GM12878 (cell line): ENCODE measurements around the gene AGRN. TPM values are rescaled to one million over a fixed set of nuclear protein-coding genes. Genes with fewer than 3 reads are reported as not detected.

Source experiments
- ATAC-seq: fragments of 200-7000 bp; cut with Tn5 transposase; 3 replicates; pipeline ENCODE4 v1.9.1; 2020; ENCODE audit warnings: mild to moderate bottlenecking, moderate library complexity
- BruUV-seq: library from RNA; stranded (reverse); fragments of 400-500 nt; replicated peaks from 2 replicates; lab custom pipeline; 2021; lab: Mats Ljungman, UMichigan
- CTCF ChIA-PET: fragments of 300-600 bp; sonication (Branson Sonifier 250); formaldehyde crosslinking; extraction: SDS; loops from one replicate; lab custom pipeline; 2021; ENCODE audit warnings: inconsistent platforms; lab: Yijun Ruan, JAX
- POLR2A ChIA-PET: fragments of 350-600 bp; formaldehyde crosslinking; extraction: SDS; loops from one replicate; lab custom pipeline; 2021; ENCODE audit warnings: inconsistent platforms; lab: Charles Lee
- RAD21 ChIA-PET: fragments of 300-600 bp; sonication (Branson Sonifier 250); formaldehyde crosslinking; loops from one replicate; lab custom pipeline; 2023; ENCODE audit warnings: antibody characterized with exemption; ENCODE audit not compliant: unreplicated experiment; lab: Charles Lee
- SMC1A ChIA-PET: fragments of 300-600 bp; sonication (Branson Sonifier 250); formaldehyde crosslinking; loops from one replicate; lab custom pipeline; 2023; ENCODE audit not compliant: unreplicated experiment, uncharacterized antibody; lab: Charles Lee
- DNase-seq: peaks from one replicate; pipeline ENCODE4 v3.0.0-alpha.2; 2011; ENCODE audit warnings: low read depth, low spot score
- FAIRE-seq: peaks from 3 replicates; lab custom pipeline; 2011; peaks lifted over from hg19 to GRCh38; lab: Jason Lieb, UNC
- H2AFZ ChIP-seq: 2 replicates; pipeline ENCODE4 v1.6.0; 2011; ENCODE audit warnings: low read depth, low read length, control low read depth; ENCODE audit not compliant: control insufficient read depth
- H3K27ac ChIP-seq: 2 replicates; pipeline ENCODE4 v1.5.1; 2011; ENCODE audit warnings: control low read depth; ENCODE audit not compliant: control insufficient read depth, insufficient read depth
- H3K27me3 ChIP-seq, 2 experiments: replicated peaks in 1 of 2; 2 replicates each; pipeline versions ENCODE4 v1.6.0 to v1.6.1; 2011; ENCODE audit warnings: low read length in 1 of 2; ENCODE audit not compliant: control insufficient read depth in 2 of 2, insufficient read depth in 2 of 2
- H3K36me3 ChIP-seq, 2 experiments: 2 replicates each; pipeline ENCODE4 v1.5.1; 2011; ENCODE audit warnings: low read length in 1 of 2; ENCODE audit not compliant: control insufficient read depth in 2 of 2, insufficient read depth in 2 of 2
- H3K4me1 ChIP-seq: 2 replicates; pipeline ENCODE4 v1.6.1; 2011; ENCODE audit warnings: mild to moderate bottlenecking, low read length, moderate library complexity, mixed read lengths; ENCODE audit not compliant: control insufficient read depth, insufficient read depth
- H3K4me2 ChIP-seq: 2 replicates; pipeline ENCODE4 v1.6.0; 2011; ENCODE audit warnings: control low read depth; ENCODE audit not compliant: control insufficient read depth, insufficient read depth
- H3K4me3 ChIP-seq: fragments of 200-600 bp; sonication (generic); 2 replicates; pipeline ENCODE4 v1.5.1; 2016
- H3K79me2 ChIP-seq: 2 replicates; pipeline ENCODE4 v1.6.0; 2011; ENCODE audit warnings: low read length; ENCODE audit not compliant: control insufficient read depth, insufficient read depth
- H3K9ac ChIP-seq: 2 replicates; pipeline ENCODE4 v1.8.0; 2011; ENCODE audit warnings: low read length, control low read depth, mixed read lengths; ENCODE audit not compliant: control insufficient read depth, insufficient read depth
- H3K9me3 ChIP-seq: replicated peaks from 3 replicates; pipeline ENCODE4 v1.5.1; 2011; ENCODE audit warnings: mild to moderate bottlenecking, low read length; ENCODE audit not compliant: control insufficient read depth, insufficient read depth
- H4K20me1 ChIP-seq: 2 replicates; pipeline ENCODE4 v1.6.0; 2011; ENCODE audit not compliant: control insufficient read depth, insufficient read depth
- ATF3 ChIP-seq: IDR thresholded peaks from 2 replicates; pipeline ENCODE4 v1.6.1; 2011; ENCODE audit warnings: low read depth, mild to moderate bottlenecking, low read length, moderate library complexity, borderline replicate concordance; ENCODE audit errors: extremely low read depth
- BRCA1 ChIP-seq: IDR thresholded peaks from 2 replicates; pipeline ENCODE4 v1.6.1; 2011; ENCODE audit warnings: low read depth, low read length, improper control_type of control experiment
- CUX1 ChIP-seq: IDR thresholded peaks from 2 replicates; pipeline ENCODE4 v1.6.1; 2012; ENCODE audit warnings: improper control_type of control experiment, low read depth, low read length; ENCODE audit not compliant: insufficient replicate concordance
- GATAD2B ChIP-seq: fragments of 450-650 bp; conservative IDR thresholded peaks from 2 replicates; pipeline ENCODE4 v1.6.1; 2017; ENCODE audit warnings: low read depth, mild to moderate bottlenecking, moderate library complexity
- MEF2B ChIP-seq: fragments of 450-650 bp; IDR thresholded peaks from 2 replicates; pipeline ENCODE4 v1.6.1; 2018; ENCODE audit warnings: mild to moderate bottlenecking, moderate library complexity; ENCODE audit not compliant: partially characterized antibody, poor library complexity, severe bottlenecking
- PAX8 ChIP-seq: fragments of 450-650 bp; IDR thresholded peaks from 2 replicates; pipeline ENCODE4 v1.6.1; 2017; ENCODE audit warnings: mild to moderate bottlenecking, moderate library complexity
- PKNOX1 ChIP-seq: fragments of 450-650 bp; IDR thresholded peaks from 2 replicates; pipeline ENCODE4 v1.6.1; 2016; ENCODE audit warnings: mild to moderate bottlenecking
- RELA ChIP-seq: fragments of 450-650 bp; IDR thresholded peaks from 2 replicates; pipeline ENCODE4 v1.8.0; 2014; ENCODE audit warnings: borderline replicate concordance; ENCODE audit not compliant: partially characterized antibody
- SREBF1 ChIP-seq: IDR thresholded peaks from 2 replicates; pipeline ENCODE4 v1.6.1; 2012; ENCODE audit warnings: mild to moderate bottlenecking, low read length
- SREBF2 ChIP-seq: IDR thresholded peaks from 2 replicates; pipeline ENCODE4 v1.6.1; 2012; ENCODE audit warnings: mild to moderate bottlenecking, low read length
- TARDBP ChIP-seq: IDR thresholded peaks from 2 replicates; pipeline ENCODE4 v1.6.1; 2016; ENCODE audit warnings: borderline replicate concordance
- TCF3 ChIP-seq: IDR thresholded peaks from 2 replicates; pipeline ENCODE4 v1.6.1; 2012; ENCODE audit warnings: low read depth, mild to moderate bottlenecking, low read length, borderline replicate concordance; ENCODE audit not compliant: insufficient read depth
- ZBTB33 ChIP-seq: fragments of 450-650 bp; IDR thresholded peaks from 2 replicates; pipeline ENCODE4 v1.6.1; 2017; ENCODE audit warnings: mild to moderate bottlenecking
- ZNF217 ChIP-seq: fragments of 450-650 bp; IDR thresholded peaks from 2 replicates; pipeline ENCODE4 v1.6.1; 2017; ENCODE audit warnings: antibody characterized with exemption, mild to moderate bottlenecking
- ZNF384 ChIP-seq: IDR thresholded peaks from 2 replicates; pipeline ENCODE4 v1.6.1; 2012; ENCODE audit warnings: low read depth, mild to moderate bottlenecking, low read length, improper control_type of control experiment, borderline replicate concordance
- ZSCAN29 ChIP-seq: fragments of 450-650 bp; IDR thresholded peaks from 2 replicates; pipeline ENCODE4 v1.6.1; 2017; ENCODE audit warnings: mild to moderate bottlenecking, moderate library complexity
- WGBS: methylation state at CpG from one replicate; pipeline ENCODE4 v1.1.6; 2016; ENCODE audit warnings: low lambda C conversion rate; ENCODE audit not compliant: insufficient replicate concordance, insufficient coverage; ENCODE audit errors: missing lambda C conversion rate; 5-methylcytosine and 5-hydroxymethylcytosine counted together
- in situ Hi-C: fragments of 300-500 bp; cut with MboI; formaldehyde crosslinking; loops from 9 replicates; pipeline ENCODE4 v1.14.3; 2018; ENCODE audit warnings: mixed read lengths
- intact Hi-C: fragments of 100-400 bp; cut with micrococcal nuclease; formaldehyde crosslinking; loops from one replicate; pipeline ENCODE4 v1.14.2; 2022; ENCODE audit not compliant: unreplicated experiment
- polyA plus RNA-seq, 11 experiments: library from polyadenylated mRNA; depleted of rRNA in 4 of 11; unstranded in 6 of 11; stranded (reverse) in 5 of 11; fragments of >200 nt; fragmentation: Nextera tagmentation in 4 of 11; fragmentation: Illumina TruSeq in 1 of 11; extraction: Ambion mirVana in 4 of 11; extraction: Trizol in 1 of 11; gene quantifications; 1 replicate in 1 of 11; 2 replicates in 10 of 11; pipeline versions ENCODE4 v1.2.1 to v1.2.3, GENCODE V29; 2011 to 2016; ENCODE audit warnings: inconsistent platforms in 2 of 11, missing spikeins in 2 of 11, low read depth in 1 of 11
- total RNA-seq, 4 experiments: library from RNA; depleted of rRNA in 3 of 4; stranded (reverse); fragments of >200 nt in 3 of 4; fragmentation: Illumina TruSeq in 1 of 4; extraction: Trizol in 1 of 4; gene quantifications; 2 replicates each; pipeline versions ENCODE4 v1.2.1 to v1.2.3, GENCODE V29; 2013 to 2021

Gene AGRN
- total and polyA plus RNA-seq, 10 of the 15 experiments (the other 5 are each of a cell fraction or from before 2014, with no cell fraction given) = 0.02 to 41.8 (median 4.1) TPM

GRCh38 chr1:1073743-1074587 lies 54.0 kb downstream of the AGRN start, which contains the start of gene RNF223:
RNF223 (minus strand) TSS chr1:1074306; CDS start chr1:1072566, 1,740 bp downstream.
- ChIA-PET SMC1A (no interaction called here), POLR2A (no interaction called here), RAD21 (no interaction called here), CTCF (no interaction called here)
- no peak for FAIRE-seq
- in situ Hi-C loops = no loop called here
- no peaks in the 10 kb centered on the region for H3K9me3 ChIP-seq
- BruUV-seq = no TSS peak
- peaks cover 15% of the 10 kb centered on the region for H3K4me1 ChIP-seq
- no peaks in the 10 kb centered on the region; a peak in 1 of 4 replicates for H3K27me3 ChIP-seq
- 37% methylated on average over 32 of the region's 35 CpGs for WGBS
- ATAC-seq = no peak
- no peak within 1 kb of the TSS for H3K4me3 ChIP-seq
- DNase-seq = no peak
- no peaks in the 10 kb centered on the region for H3K79me2 ChIP-seq
- no peak within 1 kb of the TSS for H3K4me2 ChIP-seq
- H3K36me3 ChIP-seq = no peaks in the 10 kb centered on the region
- H3K9ac ChIP-seq = no peak within 1 kb of the TSS
- intact Hi-C loops = no loop called here
- no peak within 1 kb of the TSS for H3K27ac ChIP-seq
- no peaks in the 10 kb centered on the region for H4K20me1 ChIP-seq
- H2AFZ ChIP-seq = no peak within 1 kb of the TSS
- TF ChIP-seq ZNF217 = no peak
- no peak for TF ChIP-seq ZNF384
- TF ChIP-seq BRCA1 = no peak
- TF ChIP-seq TARDBP = no peak
- no peak for TF ChIP-seq PKNOX1
- no peak for TF ChIP-seq RELA
- no peak for TF ChIP-seq SREBF2
- no peak for TF ChIP-seq TCF3
- TF ChIP-seq GATAD2B = no peak
- no peak for TF ChIP-seq ATF3
- TF ChIP-seq ZBTB33 = no peak
- no peak for TF ChIP-seq SREBF1
- TF ChIP-seq MEF2B = no peak
- no peak for TF ChIP-seq ZSCAN29
- TF ChIP-seq PAX8 = no peak
- TF ChIP-seq CUX1 = no peak
